HG03280 (cell line): ENCODE results near the gene METTL5.
"Not testable (repeated sequence)": the region's sequence is repeated elsewhere in the genome, so short reads cannot be mapped to it uniquely, and the experiment has no call there.

Experiments
- ATAC-seq: cut with Tn5 transposase; IDR thresholded peaks from one replicate; pipeline ENCODE4 v1.9.1; 2021; ENCODE audit warnings: mild to moderate bottlenecking, moderate library complexity; ENCODE audit not compliant: unreplicated experiment

The METTL5 gene

GRCh38 chr2:169834401-169834800 lies 9.7 kb upstream of the METTL5 start:
- ATAC-seq: no peak

- no peak for ATAC-seq
Measured at GRCh38 chr2:169828141-169828811, 3.6 kb upstream of the METTL5 start.

- ATAC-seq: peak; percentile 84
Measured at GRCh38 chr2:169827272-169828140, 2.8 kb upstream of the METTL5 start, which contains the start of gene UBR3. UBR3 (plus strand) TSS chr2:169827454; CDS start chr2:169827508, 54 bp downstream.

- no peak for ATAC-seq
Measured at GRCh38 chr2:169823996-169824372, 721 bp downstream of the METTL5 start.

DNA sequence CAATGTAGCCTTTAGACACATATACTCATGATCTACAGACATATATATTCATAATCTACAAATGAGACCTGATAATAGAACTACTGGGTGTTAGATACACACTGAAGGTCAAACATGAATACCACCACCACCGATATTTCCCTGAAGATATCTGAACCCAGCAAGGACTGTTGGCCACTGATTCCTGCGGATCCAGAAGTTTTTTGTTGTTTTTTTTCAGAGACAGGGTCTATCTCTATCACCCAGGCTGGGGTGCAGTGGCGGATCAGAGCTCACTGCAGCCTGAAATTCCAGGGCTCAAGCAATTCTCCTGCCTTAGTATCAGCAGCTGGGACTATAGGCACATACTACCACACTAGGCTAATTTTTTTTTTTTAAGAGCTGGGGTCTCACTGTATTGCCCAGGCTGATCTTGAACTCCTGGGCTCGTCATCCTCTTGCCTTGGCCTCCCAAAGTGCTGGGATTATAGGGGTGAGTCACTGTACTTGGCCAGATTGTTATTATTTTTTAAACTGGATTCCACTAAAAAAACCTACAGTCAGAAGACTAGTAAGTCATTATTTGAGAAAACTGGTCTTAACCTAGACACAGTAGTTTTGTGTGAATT lies 1.8 kb downstream of the METTL5 start:
- no peak for ATAC-seq

- no peak for ATAC-seq
Measured at GRCh38 chr2:169822036-169822435, 2.7 kb downstream of the METTL5 start.

GRCh38 chr2:169820101-169820500 lies 4.6 kb downstream of the METTL5 start:
- not testable (repeated sequence) for ATAC-seq

DNA sequence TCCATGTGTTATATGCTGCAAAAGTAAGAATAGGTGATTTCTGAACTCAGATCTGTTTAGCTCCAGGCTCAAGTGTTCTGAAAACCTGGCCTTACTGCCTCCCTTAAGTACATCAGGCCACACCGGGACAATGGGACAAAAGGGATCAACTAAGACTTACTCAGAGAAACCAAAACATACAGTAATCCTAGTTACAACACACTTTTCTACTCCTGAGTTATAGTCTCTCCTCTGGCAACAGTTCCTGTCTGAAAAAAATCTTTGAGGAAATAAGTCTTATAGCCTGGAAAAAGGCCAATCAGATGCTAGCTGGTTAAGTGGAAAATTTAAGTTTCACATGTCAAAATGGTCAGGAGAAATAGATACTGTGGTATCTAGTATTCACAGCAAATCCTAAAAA lies 5.6 kb downstream of the METTL5 start:
- no peak for ATAC-seq

DNA sequence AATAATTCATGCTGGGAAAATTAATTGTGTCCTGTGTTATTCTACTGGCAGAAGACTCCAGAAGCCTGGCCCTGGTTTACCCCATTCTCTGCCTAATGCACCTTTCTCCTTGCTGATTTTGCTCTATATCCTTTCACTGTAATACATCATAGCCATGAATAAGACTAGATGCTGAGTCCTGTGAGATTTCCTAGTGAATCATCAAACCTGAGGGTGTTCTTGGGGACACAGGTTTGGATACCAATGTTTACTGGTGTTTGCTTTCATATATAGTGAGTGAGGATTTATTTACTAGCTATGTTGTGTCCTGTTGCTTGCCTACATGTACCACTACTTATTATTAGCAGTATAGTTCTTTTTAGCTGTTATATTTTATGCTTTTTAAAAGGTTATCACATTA lies 6.5 kb downstream of the METTL5 start:
- no peak for ATAC-seq

- ATAC-seq: not testable (repeated sequence)
Measured at GRCh38 chr2:169817369-169817768, 7.3 kb downstream of the METTL5 start.

GRCh38 chr2:169816961-169817360 lies 7.7 kb downstream of the METTL5 start:
- not testable (repeated sequence) for ATAC-seq

DNA sequence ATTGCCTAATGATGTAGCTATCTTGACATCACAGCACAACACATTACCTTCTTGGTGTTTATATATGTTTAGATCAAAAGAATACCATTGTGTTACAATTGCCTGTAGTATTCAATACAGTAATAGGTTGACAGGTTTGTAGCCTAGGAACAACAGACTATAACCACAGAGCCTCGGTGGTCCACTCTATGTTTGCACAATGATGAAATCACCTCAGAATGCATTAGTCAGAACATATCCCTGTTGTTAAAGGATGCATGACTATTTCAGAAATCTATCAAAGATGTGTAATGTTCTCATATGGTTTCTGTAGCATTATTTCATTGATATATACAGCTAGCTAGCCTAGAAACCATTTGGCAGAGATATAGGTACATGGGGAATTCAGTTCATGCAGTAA lies 8.9 kb downstream of the METTL5 start:
- no peak for ATAC-seq

- ATAC-seq: no peak
Measured at GRCh38 chr2:169808221-169808620, 16.5 kb downstream of the METTL5 start.

DNA sequence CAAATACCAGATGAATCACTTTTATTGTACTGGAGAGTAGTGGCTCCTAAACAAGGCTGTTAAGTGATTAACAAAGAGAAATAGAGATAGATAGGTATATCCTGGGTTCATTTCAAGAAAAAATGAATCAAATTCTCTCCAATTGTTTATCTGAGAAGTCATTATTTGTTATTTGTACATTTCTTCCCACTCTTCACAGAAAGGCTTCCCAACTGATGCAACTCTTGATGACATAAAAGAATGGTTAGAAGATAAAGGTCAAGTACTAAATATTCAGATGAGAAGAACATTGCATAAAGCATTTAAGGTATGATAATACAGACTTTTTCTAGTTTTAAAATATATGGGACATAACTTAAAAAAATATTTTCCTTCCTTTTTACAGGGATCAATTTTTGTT lies 18.1 kb downstream of the METTL5 start:
- no peak for ATAC-seq

GRCh38 chr2:169803480-169803879 lies 21.2 kb downstream of the METTL5 start:
- no peak for ATAC-seq

DNA sequence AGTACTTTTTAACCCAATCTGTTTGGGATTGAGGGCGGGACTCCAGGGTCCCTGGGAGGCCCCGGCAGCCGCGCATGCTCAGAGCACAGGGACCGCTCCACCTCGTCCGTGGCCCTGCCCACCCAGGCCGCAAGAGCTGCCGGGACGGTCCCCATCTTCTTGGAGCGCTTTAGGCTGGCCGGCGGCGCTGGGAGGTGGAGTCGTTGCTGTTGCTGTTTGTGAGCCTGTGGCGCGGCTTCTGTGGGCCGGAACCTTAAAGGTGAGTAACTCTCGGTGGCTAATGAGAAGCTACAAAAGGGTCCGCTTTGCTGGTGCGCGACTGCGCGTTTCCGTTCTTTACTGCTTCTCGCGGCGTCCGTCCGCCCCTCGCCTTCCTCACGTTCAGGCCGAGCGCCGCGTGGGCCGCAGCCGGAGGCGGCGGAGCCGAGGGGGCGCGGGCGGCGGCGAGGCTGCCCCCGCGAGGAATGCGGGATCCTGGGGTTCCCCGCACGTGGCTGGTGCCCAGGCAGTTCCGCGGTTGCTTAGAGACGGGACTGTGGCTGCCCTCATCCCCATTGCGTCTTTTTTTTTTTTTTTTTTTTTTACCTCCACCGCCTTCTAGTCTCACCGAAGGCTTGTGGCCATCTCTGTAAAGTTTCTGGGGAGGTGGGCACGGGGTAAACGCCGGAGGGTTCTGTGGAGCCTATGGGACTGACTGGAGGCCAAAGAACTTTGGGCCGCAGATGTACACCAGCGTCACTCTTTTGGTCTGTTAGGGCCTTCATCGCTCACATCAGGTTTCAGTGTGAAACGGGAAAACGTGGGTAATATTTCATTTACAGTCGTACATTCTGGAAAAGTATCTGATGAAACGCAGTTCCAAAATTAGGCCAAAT lies 25.8 kb downstream of the METTL5 start, which contains the start of gene SSB:
TSS of gene SSB (plus strand) at position 154 of the 875 bp plus-strand sequence. CDS start 2,090 bp downstream, outside the sequence.
- peak; percentile 97 for ATAC-seq

DNA sequence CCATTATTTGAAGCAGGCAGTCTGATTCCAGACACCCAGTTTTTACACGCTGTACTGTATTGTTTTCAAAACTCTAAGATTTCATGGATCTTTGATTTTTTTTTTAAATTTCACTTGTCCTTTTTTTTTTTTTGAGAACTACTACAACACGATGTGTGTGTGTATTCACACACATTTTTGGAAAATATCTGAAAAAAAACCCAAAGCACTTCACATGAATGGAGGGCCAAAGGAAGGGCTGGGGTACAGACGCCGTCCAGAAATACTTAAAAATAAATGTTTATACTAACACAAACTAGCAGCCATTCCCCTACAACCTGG lies 26.3 kb downstream of the METTL5 start:
- ATAC-seq: no peak

GRCh38 chr2:169797601-169798000 lies 27.1 kb downstream of the METTL5 start:
- ATAC-seq: no peak

GRCh38 chr2:169796441-169796840 lies 28.3 kb downstream of the METTL5 start:
- ATAC-seq: no peak

GRCh38 chr2:169795181-169795580 lies 29.5 kb downstream of the METTL5 start:
- no peak for ATAC-seq

DNA sequence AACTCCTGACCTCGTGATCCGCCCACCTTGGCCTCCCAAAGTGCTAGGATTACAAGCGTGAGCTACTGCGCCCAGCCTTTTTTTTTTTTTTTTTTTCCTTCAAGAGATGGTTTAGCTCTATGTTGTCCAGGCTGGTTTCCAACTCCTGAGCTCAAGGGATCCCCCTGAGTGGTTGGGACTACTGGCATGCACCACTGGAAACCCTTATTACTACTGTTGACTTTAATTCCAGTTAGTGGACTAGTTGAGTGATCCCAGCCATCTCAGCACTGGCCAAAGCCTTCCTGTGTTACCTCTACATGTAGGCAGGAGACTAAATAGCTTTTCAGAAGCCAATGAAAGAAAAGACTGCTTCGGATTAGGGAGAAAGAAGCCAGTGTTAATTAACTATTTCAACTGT lies 34.1 kb downstream of the METTL5 start:
- no peak for ATAC-seq
